GM20000 (cell line): Measurements from ENCODE around the gene NDUFB4.

Source experiments
- DNase-seq: peaks from one replicate; pipeline ENCODE4 v3.0.0; 2012; ENCODE audit warnings: low spot score
- CTCF ChIP-seq: IDR thresholded peaks from 2 replicates; pipeline ENCODE4 v1.5.1; 2012; ENCODE audit warnings: mild to moderate bottlenecking, control low read depth; ENCODE audit errors: extremely low read depth, missing control alignments

Gene NDUFB4

GRCh38 chr3:120640231-120640630, 44.1 kb downstream of the NDUFB4 start:
- no peak for DNase-seq
- no peak for TF ChIP-seq CTCF

- TF ChIP-seq CTCF = no peak
- DNase-seq = no peak
These were observed 45.6 kb downstream of the NDUFB4 start for GRCh38 chr3:120641696-120642246.

GRCh38 chr3:120642368-120642948, 46.3 kb downstream of the NDUFB4 start:
- TF ChIP-seq CTCF = no peak
- no peak for DNase-seq

GRCh38 chr3:120645083-120645845, 49.1 kb downstream of the NDUFB4 start:
- TF ChIP-seq CTCF = no peak
- DNase-seq = no peak

GRCh38 chr3:120646771-120647432, 50.8 kb downstream of the NDUFB4 start:
- no peak for TF ChIP-seq CTCF
- DNase-seq = no peak

GRCh38 chr3:120648290-120648689, 52.2 kb downstream of the NDUFB4 start:
- no peak for DNase-seq
- TF ChIP-seq CTCF = no peak

- TF ChIP-seq CTCF = no peak
- DNase-seq = no peak
These were observed 53.7 kb downstream of the NDUFB4 start for GRCh38 chr3:120649830-120650233.
